GM19099 (cell line): ENCODE measurements around the gene ARHGAP32.

Experiments
- POLR2A ChIP-seq: IDR thresholded peaks from 3 replicates; pipeline ENCODE4 v1.6.1; 2011; ENCODE audit warnings: low read depth; ENCODE audit not compliant: insufficient read length; ENCODE audit errors: extremely low read depth

Gene ARHGAP32

DNA sequence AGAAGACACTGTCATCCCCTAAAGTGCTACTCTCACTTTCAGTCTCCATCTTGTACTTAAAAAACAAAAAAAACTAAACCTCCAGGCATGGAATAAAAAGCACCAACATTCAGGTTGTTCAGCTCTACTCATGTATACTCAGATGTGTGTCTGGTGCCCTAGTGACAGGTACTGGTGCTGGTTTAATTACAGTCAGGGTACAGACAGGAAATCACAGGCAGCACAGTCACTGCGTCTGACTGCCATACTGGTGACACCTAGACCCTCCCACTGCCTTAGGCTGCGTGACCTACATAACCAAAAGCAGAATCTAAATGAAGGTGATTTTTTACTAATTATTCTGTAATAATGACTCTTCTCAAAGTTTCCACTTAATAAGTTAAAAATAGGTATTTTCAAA, at the start of gene ARHGAP32:
Gene ARHGAP32 (minus strand): TSS at position 176 of the 400 bp plus-strand sequence. CDS start 127 bp downstream, at position 49.
- TF ChIP-seq POLR2A: no peak

DNA sequence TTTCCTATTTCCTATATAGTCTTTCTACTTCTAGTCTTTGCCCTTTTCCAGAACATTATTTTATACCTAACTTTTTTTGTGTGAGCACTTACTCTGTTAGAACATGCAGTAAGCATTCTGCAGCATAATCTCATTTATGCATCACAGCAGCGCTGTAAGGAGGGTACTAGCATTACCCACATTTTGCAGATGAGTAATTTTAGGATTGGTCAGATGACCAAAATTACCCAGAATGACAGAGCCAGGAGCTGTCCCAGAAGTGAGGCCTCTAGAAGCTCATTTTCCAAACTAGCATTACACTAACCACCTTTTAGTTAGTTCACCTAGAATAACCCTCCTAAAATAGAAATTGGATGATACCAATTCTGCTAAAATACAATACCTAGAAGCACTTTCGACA, 47.1 kb upstream of the ARHGAP32 start:
- no peak for TF ChIP-seq POLR2A

DNA sequence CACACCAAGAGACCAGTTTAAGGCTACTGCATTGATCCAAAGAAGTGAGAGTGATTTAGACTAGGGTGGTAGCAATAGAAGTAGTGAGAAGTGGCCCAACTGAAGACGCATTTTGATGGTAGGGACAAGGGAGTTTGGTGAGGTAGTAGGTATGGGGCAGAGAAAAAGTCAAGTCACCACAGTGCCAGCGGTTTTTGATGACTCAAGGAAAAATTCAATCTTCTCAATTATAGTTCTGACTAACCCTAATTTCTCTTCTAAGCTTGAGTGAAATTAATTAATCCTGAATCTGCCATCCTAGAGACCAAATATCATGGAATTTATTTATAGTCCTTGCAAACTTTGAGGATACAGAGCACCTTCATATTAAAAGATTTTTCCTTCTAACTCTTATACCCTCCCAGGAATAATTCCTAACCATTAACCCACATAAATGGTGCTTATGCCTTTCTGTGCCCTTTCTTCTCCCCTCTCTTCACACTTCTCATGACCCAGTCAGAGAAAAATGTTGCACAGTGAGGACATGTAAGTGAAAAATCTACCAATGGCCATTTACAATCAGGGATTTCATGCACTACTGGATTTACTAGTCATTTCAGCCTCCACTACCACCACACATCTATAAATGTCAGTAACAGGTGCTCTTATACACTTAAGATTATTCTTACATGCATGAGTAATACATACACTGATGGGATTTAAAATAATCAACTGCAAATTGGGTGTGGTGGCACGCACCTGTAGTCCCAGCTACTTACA, 45.9 kb upstream of the ARHGAP32 start:
- TF ChIP-seq POLR2A: no peak

DNA sequence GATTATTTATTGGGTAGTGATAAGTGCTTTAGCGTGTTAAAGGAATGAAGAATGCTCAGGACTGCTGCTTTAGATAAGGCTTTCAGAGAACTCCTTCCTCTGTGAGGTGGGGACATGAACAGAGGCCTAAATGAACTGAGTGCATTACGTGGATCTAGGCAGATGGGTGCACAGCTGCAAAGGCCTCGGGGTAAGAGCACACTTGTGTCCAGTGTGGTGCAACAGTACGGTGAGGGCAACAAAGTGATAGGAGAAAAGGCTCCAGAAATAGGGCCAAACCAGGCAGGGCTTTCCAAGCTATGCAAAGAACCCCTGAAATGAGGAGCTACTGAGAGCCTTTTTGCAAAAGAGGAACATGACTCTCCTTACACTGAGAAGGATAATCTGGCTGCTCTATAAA, 45.3 kb upstream of the ARHGAP32 start:
- TF ChIP-seq POLR2A: no peak

DNA sequence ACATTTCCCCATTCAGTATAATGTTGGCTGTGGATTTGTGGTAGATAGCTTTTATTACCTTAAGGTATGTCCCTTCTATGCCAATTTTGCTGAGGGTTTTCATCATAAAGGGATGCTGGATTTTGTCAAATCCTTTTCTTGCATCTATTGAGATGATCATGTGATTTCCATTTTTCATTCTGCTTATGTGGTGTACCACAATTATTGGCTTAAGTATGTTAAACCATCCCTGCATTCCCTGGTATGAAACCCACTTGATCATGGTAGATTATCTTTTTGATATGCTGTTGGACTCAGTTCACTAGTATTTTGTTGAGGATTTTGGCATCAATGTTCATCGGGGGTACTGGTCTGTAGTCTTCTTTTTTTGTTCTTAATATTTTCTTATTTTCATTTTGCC, 44.7 kb upstream of the ARHGAP32 start:
- TF ChIP-seq POLR2A: no peak

DNA sequence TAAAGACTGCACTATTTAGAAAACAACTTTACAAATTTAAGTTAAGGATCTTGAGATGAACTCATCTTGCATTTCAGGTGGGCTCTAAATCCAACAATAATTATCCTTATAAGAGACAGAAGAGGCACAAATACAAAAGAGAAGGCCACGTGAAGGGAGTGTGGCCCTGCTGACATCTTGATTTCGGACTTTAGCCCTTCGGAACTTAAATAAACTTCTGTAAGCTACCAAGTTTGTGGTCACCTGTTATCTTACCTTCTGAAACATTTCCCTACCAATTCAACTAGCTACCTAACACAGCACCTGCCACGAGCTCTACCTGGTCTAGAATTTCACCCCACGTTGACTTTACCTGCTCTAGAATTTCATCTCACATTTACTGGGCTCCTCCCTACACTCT, 42.9 kb upstream of the ARHGAP32 start:
- no peak for TF ChIP-seq POLR2A

DNA sequence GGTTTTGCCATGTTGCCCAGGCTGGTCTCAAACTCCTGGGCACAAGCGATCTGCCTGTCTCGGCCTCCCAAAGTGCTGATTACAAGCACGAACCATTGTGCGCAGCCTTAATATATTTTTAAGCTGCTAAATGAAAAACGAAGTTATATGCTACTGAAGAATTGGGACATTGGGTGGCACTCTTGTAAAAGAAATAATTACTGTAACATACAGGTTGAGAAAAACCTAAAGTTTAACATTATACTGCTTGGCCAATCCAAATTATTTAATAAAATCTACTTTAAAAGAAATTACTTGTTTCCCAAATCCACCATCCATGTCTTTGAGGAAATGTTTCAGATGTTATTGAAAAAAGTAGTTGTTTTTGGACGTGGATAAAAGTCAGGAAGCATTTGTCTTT, 37.9 kb upstream of the ARHGAP32 start:
- TF ChIP-seq POLR2A: no peak

DNA sequence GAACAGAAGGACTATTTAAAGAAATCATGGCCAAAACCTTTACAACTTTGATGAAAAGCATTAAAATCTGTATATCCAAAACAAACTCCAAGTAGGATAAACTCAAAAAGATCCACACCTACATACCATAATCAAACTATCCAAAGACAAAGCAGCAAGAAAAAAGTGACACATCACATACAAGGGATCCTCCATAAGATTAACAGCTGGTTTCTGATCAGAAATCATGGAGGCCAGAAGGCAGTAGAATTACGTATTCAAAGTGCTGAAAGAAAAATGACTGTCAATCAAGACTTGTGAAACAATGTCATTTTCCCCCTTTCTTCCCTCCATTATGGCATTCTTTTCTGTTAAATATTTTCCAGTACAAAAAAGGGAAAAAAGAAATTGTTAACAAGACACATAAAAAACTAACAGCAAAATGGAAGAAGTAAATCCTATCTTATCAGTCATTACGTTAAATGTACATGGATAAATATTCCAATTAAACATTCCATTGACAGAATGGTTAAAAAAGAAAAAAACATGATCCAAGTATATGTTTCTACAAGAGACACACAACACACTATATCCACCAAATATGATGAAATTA, 34.2 kb upstream of the ARHGAP32 start:
- no peak for TF ChIP-seq POLR2A

DNA sequence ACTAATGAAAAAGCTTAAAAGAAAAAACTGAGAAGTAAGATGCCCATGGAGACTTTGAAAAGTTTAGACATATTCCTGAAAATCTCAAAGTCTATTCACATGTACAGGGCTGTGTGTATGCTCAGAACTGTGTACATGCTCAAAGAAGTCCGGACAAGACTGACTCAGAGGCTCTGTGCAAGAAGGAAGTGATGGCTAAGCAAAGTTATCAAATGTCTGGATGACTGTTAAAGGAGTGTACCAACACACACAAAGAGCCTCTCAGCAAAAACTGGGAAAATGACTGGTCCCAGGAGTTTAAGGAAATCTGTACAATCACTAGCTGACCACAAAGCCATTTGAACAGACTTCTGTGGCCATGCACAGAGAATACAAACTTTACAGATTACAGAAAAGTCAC, 33.1 kb upstream of the ARHGAP32 start:
- no peak for TF ChIP-seq POLR2A

DNA sequence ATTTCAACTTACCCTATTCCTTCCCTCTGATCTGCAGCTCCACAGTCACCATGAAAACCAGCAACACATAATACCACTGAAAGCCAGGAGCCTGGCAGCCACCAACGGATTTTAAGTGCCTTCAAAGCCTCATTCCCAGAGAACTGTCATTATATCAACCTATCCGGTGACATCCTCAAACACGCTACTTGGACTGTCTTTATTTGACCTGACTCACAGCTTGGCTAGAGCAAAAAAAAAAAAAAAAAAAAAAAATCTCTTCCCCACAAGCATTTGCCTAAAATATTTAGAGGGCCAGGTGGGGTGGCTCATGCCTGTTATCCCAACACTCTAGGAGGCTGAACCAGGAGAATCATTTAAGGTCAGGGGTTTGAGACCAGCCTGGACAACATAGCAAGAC, 32.4 kb upstream of the ARHGAP32 start:
- no peak for TF ChIP-seq POLR2A

DNA sequence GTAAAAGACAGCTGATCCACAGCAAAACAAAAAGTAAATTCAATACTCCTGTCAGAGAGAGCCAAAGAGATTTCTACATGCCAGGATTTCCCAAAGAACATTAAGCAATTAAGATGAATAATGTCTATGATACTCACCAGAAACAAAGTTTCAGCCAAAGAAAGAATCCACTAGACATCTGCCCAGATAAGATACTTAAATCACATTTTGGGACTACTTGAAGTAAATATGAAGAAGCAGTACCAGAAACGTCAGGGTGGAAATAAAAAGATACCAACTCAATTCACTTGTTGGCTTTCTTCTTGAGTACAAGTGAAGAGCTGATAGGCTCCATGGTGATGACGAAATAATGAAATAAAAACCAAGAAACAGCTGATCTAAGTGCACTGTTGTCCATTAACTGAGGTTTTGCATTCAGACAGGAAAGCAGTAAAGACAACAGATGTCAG, 31.6 kb upstream of the ARHGAP32 start:
- no peak for TF ChIP-seq POLR2A

DNA sequence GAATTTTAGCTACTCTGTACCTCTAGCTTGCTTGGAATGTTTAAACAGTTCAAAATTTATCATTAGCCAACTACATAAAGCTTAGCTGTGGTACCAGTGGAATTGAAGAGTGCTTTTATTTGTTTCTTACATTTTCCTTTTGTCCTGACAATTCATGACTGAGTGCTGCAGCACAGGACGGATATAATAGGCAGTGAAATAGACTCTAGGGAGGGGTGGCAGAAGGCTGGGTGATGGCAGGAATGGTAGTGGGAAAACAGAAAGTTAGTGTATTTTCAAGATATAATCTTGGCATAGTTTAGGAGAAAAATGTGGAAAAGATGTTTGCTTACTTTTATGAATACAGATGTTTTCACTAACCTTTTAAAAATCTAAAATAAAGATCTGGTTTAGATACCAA, 31.1 kb upstream of the ARHGAP32 start:
- TF ChIP-seq POLR2A: no peak

DNA sequence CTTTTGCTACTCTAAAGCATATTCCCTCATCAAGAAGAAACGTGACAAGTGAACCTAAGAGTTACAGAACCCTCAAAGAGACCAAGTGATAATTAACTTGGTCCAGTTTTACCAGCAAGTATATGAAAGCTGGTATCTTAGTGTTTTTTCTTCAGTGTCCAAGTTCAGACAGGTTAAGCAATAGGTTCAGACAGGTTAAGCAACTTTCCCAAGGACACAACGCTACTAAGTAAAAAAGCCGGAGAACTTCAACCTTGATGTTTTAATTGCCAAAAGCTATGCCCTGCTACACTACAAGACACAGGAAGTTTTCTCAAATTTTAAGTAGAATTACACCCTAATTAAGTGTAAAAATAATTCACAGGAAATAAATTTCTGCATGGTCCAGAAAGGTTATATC, 30.0 kb upstream of the ARHGAP32 start:
- TF ChIP-seq POLR2A: no peak

DNA sequence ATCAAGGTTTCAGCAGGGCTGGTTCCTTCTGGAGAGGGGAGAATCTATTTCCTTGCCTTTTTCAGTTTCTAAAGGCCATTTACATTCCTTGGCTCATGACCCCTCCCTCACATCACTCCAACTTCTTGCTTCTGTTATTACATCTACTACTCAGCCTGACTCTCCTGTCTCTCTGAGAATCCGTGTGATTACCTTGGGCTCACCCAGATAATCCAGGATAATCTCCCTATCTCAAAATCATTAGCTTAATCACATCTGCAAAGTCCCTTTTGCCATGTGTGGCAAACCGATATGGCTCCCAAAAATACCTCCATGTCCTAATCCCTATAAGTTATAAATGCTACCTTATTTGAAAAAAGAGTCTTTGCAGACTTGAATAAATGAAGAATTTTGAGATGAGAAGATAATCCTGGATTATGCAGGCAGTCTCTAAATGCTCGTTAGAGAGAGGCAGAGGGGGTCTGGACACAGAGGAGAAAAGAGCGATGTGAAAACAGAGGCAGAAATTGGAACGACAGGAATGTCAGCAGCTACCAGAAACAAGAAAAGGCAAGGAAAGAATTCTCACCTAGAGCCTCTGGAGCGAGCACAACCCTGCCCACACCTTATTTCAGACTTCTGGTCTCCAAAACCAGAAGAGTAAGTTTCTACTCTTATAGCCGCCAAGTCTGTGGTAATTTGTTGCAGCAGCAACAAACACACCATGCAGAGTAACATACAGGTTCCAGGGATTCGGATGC, 23.6 kb upstream of the ARHGAP32 start:
- TF ChIP-seq POLR2A: no peak

DNA sequence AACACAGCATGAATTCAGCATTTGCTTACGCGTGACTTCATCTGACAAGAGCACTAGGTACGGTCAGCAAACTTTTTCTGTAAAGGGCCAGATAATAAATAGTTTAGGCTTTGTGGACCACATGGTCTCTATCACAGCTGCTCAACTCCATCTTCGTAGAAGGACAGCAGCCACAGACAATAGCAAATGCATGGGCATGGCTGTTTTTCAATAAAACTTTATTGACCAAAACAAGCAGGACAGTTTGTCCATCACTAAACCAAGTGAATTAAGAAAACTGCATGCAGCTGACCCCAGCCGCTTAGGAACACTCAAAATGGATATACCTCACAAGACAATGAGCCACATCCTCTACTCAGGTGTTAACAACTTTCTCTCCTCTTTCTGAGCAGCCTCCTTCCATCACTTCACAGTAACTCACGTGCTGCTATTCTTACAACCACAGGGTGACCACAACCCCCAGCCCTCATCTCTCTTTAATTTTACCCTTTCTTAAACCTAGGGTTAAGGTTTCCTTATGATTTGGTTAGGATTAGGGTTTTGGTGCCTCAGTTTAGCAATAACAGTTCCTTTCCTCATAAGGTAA, 22.7 kb upstream of the ARHGAP32 start:
- no peak for TF ChIP-seq POLR2A
